GM21526 (cell line): ENCODE results near the gene DLX2.
"Not testable (repeated sequence)": the region's sequence is repeated elsewhere in the genome, so short reads cannot be mapped to it uniquely, and the experiment has no call there.

ENCODE experiments used
- ATAC-seq: cut with Tn5 transposase; IDR thresholded peaks from one replicate; pipeline ENCODE4 v1.9.1; 2021; ENCODE audit warnings: moderate library complexity; ENCODE audit not compliant: unreplicated experiment, low FRiP score

Gene DLX2

GRCh38 chr2:172102391-172103359 is at the start of gene DLX2:
TSS of gene DLX2 (minus strand) at chr2:172102900. CDS start at chr2:172102538, 362 bp downstream.
- peak; percentile 75 for ATAC-seq

GRCh38 chr2:172147944-172148650 is 45.4 kb upstream of the DLX2 start:
- ATAC-seq = no peak

- no peak for ATAC-seq
These were observed 41.1 kb upstream of the DLX2 start for GRCh38 chr2:172143817-172144216.

- ATAC-seq = not testable (repeated sequence)
These were observed 36.0 kb upstream of the DLX2 start for GRCh38 chr2:172138727-172139126.

GRCh38 chr2:172137943-172138342 is 35.2 kb upstream of the DLX2 start:
- ATAC-seq = no peak

GRCh38 chr2:172137109-172137508 is 34.4 kb upstream of the DLX2 start:
- no peak for ATAC-seq

- ATAC-seq = no peak
These were observed 32.7 kb upstream of the DLX2 start for GRCh38 chr2:172135446-172135845.

- ATAC-seq = no peak
These were observed 31.6 kb upstream of the DLX2 start for GRCh38 chr2:172134270-172134669.

GRCh38 chr2:172131713-172132555 is 29.2 kb upstream of the DLX2 start:
- no peak for ATAC-seq

GRCh38 chr2:172129404-172129803 is 26.7 kb upstream of the DLX2 start:
- ATAC-seq = no peak

- no peak for ATAC-seq
These were observed 25.8 kb upstream of the DLX2 start for GRCh38 chr2:172128484-172128883.

- no peak for ATAC-seq
These were observed 17.4 kb upstream of the DLX2 start for GRCh38 chr2:172120118-172120517.

- ATAC-seq = no peak
These were observed 16.4 kb upstream of the DLX2 start for GRCh38 chr2:172119089-172119488.

- no peak for ATAC-seq
These were observed 13.4 kb upstream of the DLX2 start for GRCh38 chr2:172116107-172116506.

GRCh38 chr2:172114579-172114978 is 11.9 kb upstream of the DLX2 start:
- no peak for ATAC-seq

- ATAC-seq = not testable (repeated sequence)
These were observed 11.5 kb upstream of the DLX2 start for GRCh38 chr2:172114176-172114575.

- no peak for ATAC-seq
These were observed 10.9 kb upstream of the DLX2 start for GRCh38 chr2:172113617-172114016.

- no peak for ATAC-seq
These were observed 7.5 kb upstream of the DLX2 start for GRCh38 chr2:172109988-172110811.

- ATAC-seq = no peak
These were observed 6.7 kb upstream of the DLX2 start for GRCh38 chr2:172109256-172109987.
